LHCN-M2 (cell line): ENCODE data around the gene AGTPBP1. TPM values are rescaled to one million over a fixed set of nuclear protein-coding genes. Genes with fewer than 3 reads are reported as not detected.

Experiments used
- DNase-seq: peaks from one replicate; pipeline ENCODE4 v3.0.0-alpha.2; 2012; ENCODE audit warnings: low read depth
- total RNA-seq: library from RNA; depleted of rRNA; stranded (reverse); fragments of >200 nt; gene quantifications from 2 replicates; pipeline ENCODE4 v1.2.3, GENCODE V29; 2014

Gene AGTPBP1
- total RNA-seq, 1 experiment from 2014 or later, result 4.8 TPM

GRCh38 chr9:85543196-85543595 is 198.6 kb downstream of the AGTPBP1 start:
- no peak for DNase-seq

GRCh38 chr9:85541876-85542275 is 199.9 kb downstream of the AGTPBP1 start:
- peak; percentile 15 for DNase-seq

DNA sequence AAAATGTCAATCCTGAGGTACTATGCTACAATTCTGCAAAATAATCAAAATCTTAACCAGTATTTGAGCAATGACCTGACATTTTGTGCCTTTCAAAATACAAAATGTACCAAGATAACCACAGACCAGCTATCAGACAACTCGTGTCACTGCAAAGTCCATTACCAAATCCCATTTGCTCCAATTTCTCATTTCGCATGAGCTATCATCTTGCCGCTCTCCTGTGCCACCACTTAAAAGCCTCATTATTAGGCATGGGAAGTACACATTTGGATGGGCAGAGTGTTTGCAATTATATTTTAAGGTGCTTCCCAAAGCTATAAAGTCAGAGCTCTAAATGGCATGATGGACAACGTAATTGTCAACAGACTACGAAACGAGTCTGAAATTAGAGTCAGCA is 205.2 kb downstream of the AGTPBP1 start:
- DNase-seq, result peak; percentile 44

DNA sequence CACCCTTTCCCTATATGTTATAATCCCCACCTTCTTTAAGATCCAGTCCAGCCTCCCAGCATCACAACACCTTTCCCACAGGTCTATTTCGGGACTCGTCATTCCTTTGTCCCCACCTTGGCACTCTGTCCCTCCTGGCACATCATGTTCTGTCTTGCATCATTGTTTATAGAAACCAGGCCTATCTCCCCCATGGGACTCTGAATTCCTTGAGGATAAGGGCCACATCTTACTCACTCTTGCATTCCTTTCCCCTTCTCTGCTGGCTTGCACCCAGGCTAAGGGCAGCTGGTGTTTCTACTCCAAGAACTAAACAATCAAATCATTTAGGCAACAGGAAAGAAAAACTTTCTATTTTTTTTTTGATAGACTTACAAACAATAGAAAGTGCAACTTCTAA is 205.7 kb downstream of the AGTPBP1 start:
- DNase-seq, result peak; percentile 85

DNA sequence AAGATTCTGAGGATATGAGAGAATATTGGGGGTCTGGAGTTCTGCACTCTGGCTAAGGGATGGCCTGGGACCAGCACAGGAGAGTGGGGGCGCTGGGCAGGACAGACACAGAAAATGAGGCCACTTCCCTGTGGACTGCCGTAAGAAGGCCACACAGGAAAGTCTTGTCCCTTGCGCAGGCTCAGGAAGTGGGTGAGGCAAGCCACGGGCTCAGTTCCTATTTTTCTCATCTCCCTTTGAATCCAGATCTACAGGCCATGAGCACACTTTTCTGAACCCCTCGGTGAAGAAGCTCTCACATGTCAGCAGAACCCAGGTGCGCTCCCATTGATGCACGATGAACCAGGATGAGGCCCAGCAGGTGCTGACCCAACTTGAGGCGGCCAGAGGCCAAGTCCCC is 207.4 kb downstream of the AGTPBP1 start:
- no peak for DNase-seq

GRCh38 chr9:85533538-85533937 is 208.2 kb downstream of the AGTPBP1 start:
- no peak for DNase-seq

GRCh38 chr9:85530721-85531120 is 211.0 kb downstream of the AGTPBP1 start:
- no peak for DNase-seq

DNA sequence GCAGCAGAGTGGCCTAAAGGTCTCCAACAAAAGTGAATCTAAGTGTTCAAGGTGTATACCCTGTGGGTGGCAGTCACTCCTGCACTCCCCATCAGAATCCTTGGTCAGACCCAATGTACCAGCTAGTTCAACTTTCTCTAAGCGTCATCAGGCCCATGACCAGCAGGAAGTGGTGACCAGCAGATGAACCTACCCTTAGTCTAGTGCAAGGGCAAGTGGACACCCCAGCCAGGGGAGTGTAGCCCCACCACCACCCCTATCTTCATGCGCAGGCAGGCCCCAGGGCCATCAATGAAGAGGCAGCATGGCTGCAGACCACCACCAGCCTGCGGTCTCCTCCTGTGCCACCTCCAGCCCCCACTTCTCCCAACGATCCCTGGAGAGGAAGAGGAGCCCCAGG is 213.1 kb downstream of the AGTPBP1 start:
- no peak for DNase-seq

- DNase-seq, result no peak
Measured at GRCh38 chr9:85528142-85528541, 213.6 kb downstream of the AGTPBP1 start.

GRCh38 chr9:85527331-85528020 is 214.3 kb downstream of the AGTPBP1 start:
- no peak for DNase-seq

DNA sequence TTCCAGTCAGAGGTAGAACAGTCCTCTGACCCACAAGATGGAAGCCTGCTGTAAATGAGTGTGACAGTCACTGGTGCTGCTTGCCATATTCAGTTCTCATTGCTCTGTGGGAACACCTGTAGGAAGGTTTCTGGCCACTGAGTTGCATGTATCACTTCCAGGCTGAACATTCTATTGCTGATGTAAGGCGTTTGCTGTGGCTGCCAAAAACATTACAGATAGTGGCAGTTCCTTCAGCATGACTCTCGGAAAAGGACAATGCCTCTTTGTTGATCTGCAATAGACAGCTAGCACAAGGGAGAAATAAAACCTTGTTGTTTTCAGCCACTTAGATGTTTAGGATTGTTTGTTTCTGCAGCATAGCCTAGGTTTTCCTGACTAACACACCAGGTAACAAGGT is 217.2 kb downstream of the AGTPBP1 start:
- DNase-seq, result no peak

- no peak for DNase-seq
Measured at GRCh38 chr9:85523202-85523601, 218.6 kb downstream of the AGTPBP1 start.

GRCh38 chr9:85522459-85523092 is 219.2 kb downstream of the AGTPBP1 start:
- no peak for DNase-seq

DNA sequence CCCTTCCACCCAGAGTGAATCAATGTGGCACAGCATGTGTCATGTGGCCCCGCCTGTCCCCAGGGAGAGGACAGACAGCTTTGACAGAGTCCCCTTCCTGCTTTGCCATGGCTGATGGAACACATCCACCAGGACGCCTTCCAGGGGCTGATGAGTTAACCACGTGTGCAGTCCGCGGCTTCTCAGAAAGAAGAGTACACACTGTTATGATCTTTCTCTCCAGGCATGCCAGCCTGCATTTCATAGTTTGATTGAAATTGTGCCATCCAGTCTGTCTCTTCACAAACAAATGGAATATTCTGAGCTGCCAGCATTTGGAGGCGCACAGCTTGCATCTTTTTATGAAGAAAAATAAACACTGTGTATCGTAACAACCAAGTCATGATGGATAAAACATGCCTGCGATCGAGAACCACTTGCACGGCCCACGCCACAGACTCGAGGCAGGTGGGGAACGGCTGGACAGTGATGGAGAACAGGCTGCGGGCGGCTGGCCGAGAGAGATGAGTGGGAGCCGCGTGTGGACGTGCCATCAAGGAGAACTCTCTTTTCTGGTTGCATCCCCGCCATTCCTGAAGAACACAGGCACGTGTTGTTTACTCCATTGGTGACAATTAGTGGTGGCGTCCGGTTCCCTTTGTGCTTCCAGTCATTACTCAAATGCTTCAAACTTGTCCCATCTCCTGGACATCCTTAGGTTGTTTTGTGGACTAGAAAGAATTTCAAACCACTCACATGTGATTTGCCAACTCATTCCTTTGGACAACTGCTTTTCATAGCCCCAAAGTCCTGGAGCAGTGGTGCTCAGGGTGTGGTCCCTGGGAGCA is 220.2 kb downstream of the AGTPBP1 start:
- peak; percentile 5 for DNase-seq

DNA sequence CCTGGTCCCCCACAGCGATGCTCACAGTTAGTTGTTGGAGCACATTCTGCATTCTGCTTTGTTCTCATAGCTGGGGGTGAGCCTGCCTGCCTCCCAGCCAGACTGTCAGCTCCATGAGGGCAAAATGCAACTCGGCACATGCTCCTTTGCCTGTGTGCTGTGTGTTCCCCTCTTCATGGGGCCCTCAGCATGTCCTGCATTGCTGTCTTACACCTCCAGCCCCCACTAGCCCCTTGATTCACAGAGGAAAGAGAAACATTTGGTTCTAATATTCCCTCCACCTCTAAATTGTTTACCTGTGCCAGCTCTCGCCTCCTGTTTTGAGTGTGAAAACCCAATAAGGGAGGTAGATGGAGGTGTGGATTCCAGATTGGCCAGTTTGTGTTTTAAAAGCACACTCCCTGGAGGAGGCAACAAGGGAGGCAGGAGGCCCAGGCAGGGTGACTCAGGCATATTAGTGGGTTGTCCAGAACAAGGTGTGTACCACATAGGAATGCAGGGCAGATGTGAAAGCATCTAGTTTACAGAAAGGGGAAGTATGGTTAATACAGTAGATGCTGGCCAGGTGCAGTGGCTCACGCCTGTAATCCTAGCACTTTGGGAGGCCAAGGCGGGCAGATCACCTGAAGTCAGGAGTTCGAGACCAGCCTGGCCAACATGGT is 224.6 kb downstream of the AGTPBP1 start:
- no peak for DNase-seq

DNA sequence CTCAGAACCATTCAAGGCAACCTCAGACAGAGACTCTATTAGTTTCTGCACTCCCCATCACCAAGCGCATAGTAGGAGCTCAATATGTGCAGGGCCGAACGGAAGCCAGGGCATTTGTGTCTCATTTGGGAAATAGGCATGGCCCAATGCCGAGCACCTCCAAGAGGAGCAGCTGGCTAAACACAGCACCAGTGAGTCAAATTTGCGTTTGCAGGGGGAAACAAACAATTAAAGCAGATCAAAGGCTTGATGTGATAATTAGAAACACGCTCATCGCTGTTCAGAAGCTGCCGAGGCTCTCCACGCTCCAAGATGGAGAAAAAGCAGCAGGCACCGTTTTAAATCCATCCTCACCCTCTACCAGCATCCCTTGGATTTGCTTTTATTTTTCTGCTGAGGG is 225.3 kb downstream of the AGTPBP1 start:
- peak; percentile 2 for DNase-seq

GRCh38 chr9:85515021-85515420 is 226.7 kb downstream of the AGTPBP1 start:
- DNase-seq, result no peak

DNA sequence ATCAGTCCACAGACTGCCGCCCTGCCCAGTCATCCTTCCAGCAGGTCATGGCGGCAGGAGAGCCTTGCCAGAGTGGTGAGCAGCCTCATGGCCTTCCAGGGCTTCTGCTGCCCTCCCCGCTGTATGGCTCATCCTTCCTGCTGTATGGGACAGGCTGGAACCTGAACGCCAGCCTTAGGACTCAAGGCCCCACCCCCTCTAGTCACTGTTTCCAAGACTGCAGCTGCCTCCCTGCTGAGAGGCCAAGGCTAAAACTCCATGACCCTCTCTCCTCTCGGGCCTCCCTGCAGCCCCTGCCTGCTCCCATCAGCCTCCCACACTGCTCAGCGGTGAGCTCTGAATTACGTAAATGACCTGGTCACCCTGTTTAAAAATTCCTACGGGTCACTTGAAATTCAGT is 227.5 kb downstream of the AGTPBP1 start:
- DNase-seq, result no peak

- DNase-seq, result no peak
Measured at GRCh38 chr9:85511746-85512145, 230.0 kb downstream of the AGTPBP1 start.

GRCh38 chr9:85510830-85511504 is 230.8 kb downstream of the AGTPBP1 start:
- DNase-seq, result no peak

GRCh38 chr9:85508616-85509015 is 233.1 kb downstream of the AGTPBP1 start:
- no peak for DNase-seq
